ENCODE measurements around the gene NUDT16L1.
A peak's percentile ranks its signal among the peaks of the same experiment; 100 is the strongest.
"Not testable (repeated sequence)": the region's sequence is repeated elsewhere in the genome, so short reads cannot be mapped to it uniquely, and the experiment has no call there.

NUDT16L1 gene

GRCh38 chr16:4650443-4651074 lies 42.8 kb upstream of the NUDT16L1 start:
- H3K4me3 ChIP-seq (ENCODE audit: low read depth, low read length) = not testable (repeated sequence)
- DNase-seq (ENCODE audit: low read depth) = peak; percentile 80
- peak; percentile 90 for TF ChIP-seq MAX (IDR thresholded peaks at IDR 0.05; ENCODE audit: low read depth, low read length)
- peak; percentile 76 for TF ChIP-seq CTCF (IDR thresholded peaks at IDR 0.05; ENCODE audit: low read depth, low read length)
- TF ChIP-seq MYC (IDR thresholded peaks at IDR 0.05; ENCODE audit: low read depth, low read length) = peak; percentile 90

GRCh38 chr16:4651827-4652226 lies 41.5 kb upstream of the NUDT16L1 start:
- DNase-seq (ENCODE audit: low read depth) = peak; percentile 96
- no peak overlapping the region for H3K4me3 ChIP-seq (ENCODE audit: low read depth, low read length)
- no peak for TF ChIP-seq MYC (IDR thresholded peaks at IDR 0.05; ENCODE audit: low read depth, low read length)
- no peak for TF ChIP-seq CTCF (IDR thresholded peaks at IDR 0.05; ENCODE audit: low read depth, low read length)
- no peak for TF ChIP-seq MAX (IDR thresholded peaks at IDR 0.05; ENCODE audit: low read depth, low read length)
- TF ChIP-seq POLR2A (IDR thresholded peaks at IDR 0.05; ENCODE audit: extremely low read depth, insufficient read length) = no peak

GRCh38 chr16:4652561-4652960 lies 40.8 kb upstream of the NUDT16L1 start:
- no peak overlapping the region for H3K4me3 ChIP-seq (ENCODE audit: low read depth, low read length)
- no peak for DNase-seq (ENCODE audit: low read depth)
- TF ChIP-seq CTCF (IDR thresholded peaks at IDR 0.05; ENCODE audit: low read depth, low read length) = no peak
- no peak for TF ChIP-seq MYC (IDR thresholded peaks at IDR 0.05; ENCODE audit: low read depth, low read length)
- TF ChIP-seq POLR2A (IDR thresholded peaks at IDR 0.05; ENCODE audit: extremely low read depth, insufficient read length) = no peak
- no peak for TF ChIP-seq MAX (IDR thresholded peaks at IDR 0.05; ENCODE audit: low read depth, low read length)

GRCh38 chr16:4654011-4654963 lies 39.1 kb upstream of the NUDT16L1 start:
- no peak overlapping the region for H3K4me3 ChIP-seq (ENCODE audit: low read depth, low read length)
- DNase-seq (ENCODE audit: low read depth) = no peak
- no peak for TF ChIP-seq CTCF (IDR thresholded peaks at IDR 0.05; ENCODE audit: low read depth, low read length)
- no peak for TF ChIP-seq MYC (IDR thresholded peaks at IDR 0.05; ENCODE audit: low read depth, low read length)
- no peak for TF ChIP-seq POLR2A (IDR thresholded peaks at IDR 0.05; ENCODE audit: extremely low read depth, insufficient read length)
- TF ChIP-seq MAX (IDR thresholded peaks at IDR 0.05; ENCODE audit: low read depth, low read length) = no peak

- TF ChIP-seq POLR2A (IDR thresholded peaks at IDR 0.05; ENCODE audit: extremely low read depth, insufficient read length) = no peak
- no peak for TF ChIP-seq MYC (IDR thresholded peaks at IDR 0.05; ENCODE audit: low read depth, low read length)
- no peak for TF ChIP-seq MAX (IDR thresholded peaks at IDR 0.05; ENCODE audit: low read depth, low read length)
- DNase-seq (ENCODE audit: low read depth) = no peak
- no peak overlapping the region for H3K4me3 ChIP-seq (ENCODE audit: low read depth, low read length)
Observed at GRCh38 chr16:4654964-4655590, 38.3 kb upstream of the NUDT16L1 start.
